HG03064 (cell line): ENCODE measurements around the gene STX7.

Experiments
- ATAC-seq: cut with Tn5 transposase; IDR thresholded peaks from one replicate; pipeline ENCODE4 v1.9.1; 2021; ENCODE audit warnings: low read depth; ENCODE audit not compliant: unreplicated experiment

Gene STX7

GRCh38 chr6:132511210-132511830 lies 1.6 kb downstream of the STX7 start:
- ATAC-seq: no peak

GRCh38 chr6:132506869-132507808 lies 5.8 kb downstream of the STX7 start:
- ATAC-seq: no peak

GRCh38 chr6:132506461-132506860 lies 6.5 kb downstream of the STX7 start:
- no peak for ATAC-seq

- no peak for ATAC-seq
Measured at GRCh38 chr6:132505158-132505557, 7.8 kb downstream of the STX7 start.

- ATAC-seq: no peak
Measured at GRCh38 chr6:132504757-132505156, 8.2 kb downstream of the STX7 start.

- ATAC-seq: no peak
Measured at GRCh38 chr6:132499757-132500156, 13.2 kb downstream of the STX7 start.

GRCh38 chr6:132498638-132499037 lies 14.3 kb downstream of the STX7 start:
- ATAC-seq: peak; percentile 54

GRCh38 chr6:132496519-132497180 lies 16.3 kb downstream of the STX7 start:
- no peak for ATAC-seq

GRCh38 chr6:132495604-132496079 lies 17.3 kb downstream of the STX7 start:
- peak; percentile 47 for ATAC-seq

- no peak for ATAC-seq
Measured at GRCh38 chr6:132494954-132495353, 18.0 kb downstream of the STX7 start.

- ATAC-seq: no peak
Measured at GRCh38 chr6:132491881-132492280, 21.0 kb downstream of the STX7 start.

- no peak for ATAC-seq
Measured at GRCh38 chr6:132491303-132491702, 21.6 kb downstream of the STX7 start.

- ATAC-seq: no peak
Measured at GRCh38 chr6:132490478-132491204, 22.3 kb downstream of the STX7 start.

GRCh38 chr6:132490024-132490423 lies 22.9 kb downstream of the STX7 start:
- ATAC-seq: no peak

GRCh38 chr6:132489376-132489775 lies 23.5 kb downstream of the STX7 start:
- ATAC-seq: no peak

- ATAC-seq: no peak
Measured at GRCh38 chr6:132487762-132488161, 25.2 kb downstream of the STX7 start.

- no peak for ATAC-seq
Measured at GRCh38 chr6:132484680-132485018, 28.3 kb downstream of the STX7 start.

GRCh38 chr6:132483779-132484679 lies 28.9 kb downstream of the STX7 start:
- no peak for ATAC-seq

- no peak for ATAC-seq
Measured at GRCh38 chr6:132482581-132482980, 30.3 kb downstream of the STX7 start.

- no peak for ATAC-seq
Measured at GRCh38 chr6:132481189-132481588, 31.7 kb downstream of the STX7 start.
